K562 (cell line): ENCODE data around the gene AZGP1.

Experiments
- HDAC2 ChIP-seq: fragments of 450-650 bp; IDR thresholded peaks from 2 replicates; pipeline ENCODE4 v1.6.1; 2016; ENCODE audit warnings: mild to moderate bottlenecking
- KDM2B ChIP-seq: fragments of 250-450 bp; sonication (Bioruptor Pico); IDR thresholded peaks from 2 replicates; pipeline ENCODE4 v1.8.0; 2021; ENCODE audit warnings: mild to moderate bottlenecking, moderate library complexity
- KHSRP ChIP-seq: fragments of 450-650 bp; IDR thresholded peaks from 2 replicates; pipeline ENCODE4 v1.6.1; 2017
- POLR2AphosphoS5 ChIP-seq: IDR thresholded peaks from 2 replicates; pipeline ENCODE4 v1.6.1; 2011; ENCODE audit warnings: mild to moderate bottlenecking, low read depth, low read length, moderate library complexity; ENCODE audit not compliant: control insufficient read depth, insufficient read depth
- YBX1 ChIP-seq: fragments of 450-650 bp; IDR thresholded peaks from 2 replicates; pipeline ENCODE4 v1.7.1; 2016; ENCODE audit warnings: mild to moderate bottlenecking
- ZBTB8A ChIP-seq: fragments of 450-650 bp; IDR thresholded peaks from 2 replicates; pipeline ENCODE4 v1.6.1; 2018; ENCODE audit warnings: mild to moderate bottlenecking, moderate library complexity; ENCODE audit not compliant: partially characterized antibody
- TF ChIP-seq, protein P1 (sequence below), 3 experiments: IDR thresholded peaks in 2 of 3; conservative IDR thresholded peaks in 1 of 3; 2 replicates each; pipeline ENCODE4 v1.5.1; 2011 to 2012; ENCODE audit warnings: low read length in 3 of 3, mild to moderate bottlenecking in 3 of 3, control low read depth in 2 of 3, improper control_type of control experiment in 1 of 3, inconsistent platforms in 1 of 3, low read depth in 1 of 3, mixed read lengths in 1 of 3, moderate library complexity in 1 of 3; ENCODE audit not compliant: insufficient read depth in 2 of 3
- TF ChIP-seq, protein P2 (sequence below): sonication (generic); formaldehyde crosslinking; IDR thresholded peaks from 2 replicates; pipeline ENCODE4 v1.9.0; 2022; ENCODE audit warnings: mild to moderate bottlenecking, missing genetic modification reagents
- TF ChIP-seq, protein P3 (sequence below): fragments of 250-450 bp; sonication (Bioruptor Pico); IDR thresholded peaks from 2 replicates; pipeline ENCODE4 v1.5.0; 2022; ENCODE audit warnings: mild to moderate bottlenecking

DNA sequence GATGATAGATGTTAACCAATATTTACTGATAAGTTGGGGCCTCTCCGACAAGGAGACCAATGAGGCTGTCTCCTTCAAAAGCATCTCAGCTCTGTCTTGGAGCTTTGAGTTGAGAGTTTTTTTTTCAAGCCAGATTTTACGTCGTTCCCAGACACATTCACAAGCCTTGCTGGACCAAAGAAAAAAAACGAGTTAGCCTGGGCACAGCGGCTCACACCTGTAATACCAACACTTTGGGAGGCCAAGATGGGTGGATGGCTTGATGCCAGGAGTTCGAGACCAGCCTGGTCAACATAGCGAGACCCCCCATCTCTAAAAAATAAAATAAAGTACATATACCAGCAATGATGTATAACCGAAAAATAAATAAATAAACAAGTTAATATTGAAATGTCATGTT lies 19.0 kb upstream of the AZGP1 start:
- TF ChIP-seq KHSRP (no peak), YBX1 (no peak), POLR2AphosphoS5 (no peak), HDAC2 (no peak), KDM2B (CRISPR knock-in tag) (no peak), ZBTB8A (no peak)
- TF ChIP-seq, protein P1, sequence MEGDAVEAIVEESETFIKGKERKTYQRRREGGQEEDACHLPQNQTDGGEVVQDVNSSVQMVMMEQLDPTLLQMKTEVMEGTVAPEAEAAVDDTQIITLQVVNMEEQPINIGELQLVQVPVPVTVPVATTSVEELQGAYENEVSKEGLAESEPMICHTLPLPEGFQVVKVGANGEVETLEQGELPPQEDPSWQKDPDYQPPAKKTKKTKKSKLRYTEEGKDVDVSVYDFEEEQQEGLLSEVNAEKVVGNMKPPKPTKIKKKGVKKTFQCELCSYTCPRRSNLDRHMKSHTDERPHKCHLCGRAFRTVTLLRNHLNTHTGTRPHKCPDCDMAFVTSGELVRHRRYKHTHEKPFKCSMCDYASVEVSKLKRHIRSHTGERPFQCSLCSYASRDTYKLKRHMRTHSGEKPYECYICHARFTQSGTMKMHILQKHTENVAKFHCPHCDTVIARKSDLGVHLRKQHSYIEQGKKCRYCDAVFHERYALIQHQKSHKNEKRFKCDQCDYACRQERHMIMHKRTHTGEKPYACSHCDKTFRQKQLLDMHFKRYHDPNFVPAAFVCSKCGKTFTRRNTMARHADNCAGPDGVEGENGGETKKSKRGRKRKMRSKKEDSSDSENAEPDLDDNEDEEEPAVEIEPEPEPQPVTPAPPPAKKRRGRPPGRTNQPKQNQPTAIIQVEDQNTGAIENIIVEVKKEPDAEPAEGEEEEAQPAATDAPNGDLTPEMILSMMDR (IDR thresholded peaks at IDR 0.05 in 2 of 3, conservative IDR thresholded peaks at IDR 0.05 in 1 of 3; ENCODE audit: insufficient read depth in 2 of 3, low read depth in 1 of 3, low read length in 3 of 3): no peak
- TF ChIP-seq, protein P2, sequence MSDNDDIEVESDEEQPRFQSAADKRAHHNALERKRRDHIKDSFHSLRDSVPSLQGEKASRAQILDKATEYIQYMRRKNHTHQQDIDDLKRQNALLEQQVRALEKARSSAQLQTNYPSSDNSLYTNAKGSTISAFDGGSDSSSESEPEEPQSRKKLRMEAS: no peak
- TF ChIP-seq, protein P3, sequence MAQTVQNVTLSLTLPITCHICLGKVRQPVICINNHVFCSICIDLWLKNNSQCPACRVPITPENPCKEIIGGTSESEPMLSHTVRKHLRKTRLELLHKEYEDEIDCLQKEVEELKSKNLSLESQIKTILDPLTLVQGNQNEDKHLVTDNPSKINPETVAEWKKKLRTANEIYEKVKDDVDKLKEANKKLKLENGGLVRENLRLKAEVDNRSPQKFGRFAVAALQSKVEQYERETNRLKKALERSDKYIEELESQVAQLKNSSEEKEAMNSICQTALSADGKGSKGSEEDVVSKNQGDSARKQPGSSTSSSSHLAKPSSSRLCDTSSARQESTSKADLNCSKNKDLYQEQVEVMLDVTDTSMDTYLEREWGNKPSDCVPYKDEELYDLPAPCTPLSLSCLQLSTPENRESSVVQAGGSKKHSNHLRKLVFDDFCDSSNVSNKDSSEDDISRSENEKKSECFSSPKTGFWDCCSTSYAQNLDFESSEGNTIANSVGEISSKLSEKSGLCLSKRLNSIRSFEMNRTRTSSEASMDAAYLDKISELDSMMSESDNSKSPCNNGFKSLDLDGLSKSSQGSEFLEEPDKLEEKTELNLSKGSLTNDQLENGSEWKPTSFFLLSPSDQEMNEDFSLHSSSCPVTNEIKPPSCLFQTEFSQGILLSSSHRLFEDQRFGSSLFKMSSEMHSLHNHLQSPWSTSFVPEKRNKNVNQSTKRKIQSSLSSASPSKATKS (CRISPR knock-in tag): no peak
